ENCODE measurements around the gene E2F8.

DNA sequence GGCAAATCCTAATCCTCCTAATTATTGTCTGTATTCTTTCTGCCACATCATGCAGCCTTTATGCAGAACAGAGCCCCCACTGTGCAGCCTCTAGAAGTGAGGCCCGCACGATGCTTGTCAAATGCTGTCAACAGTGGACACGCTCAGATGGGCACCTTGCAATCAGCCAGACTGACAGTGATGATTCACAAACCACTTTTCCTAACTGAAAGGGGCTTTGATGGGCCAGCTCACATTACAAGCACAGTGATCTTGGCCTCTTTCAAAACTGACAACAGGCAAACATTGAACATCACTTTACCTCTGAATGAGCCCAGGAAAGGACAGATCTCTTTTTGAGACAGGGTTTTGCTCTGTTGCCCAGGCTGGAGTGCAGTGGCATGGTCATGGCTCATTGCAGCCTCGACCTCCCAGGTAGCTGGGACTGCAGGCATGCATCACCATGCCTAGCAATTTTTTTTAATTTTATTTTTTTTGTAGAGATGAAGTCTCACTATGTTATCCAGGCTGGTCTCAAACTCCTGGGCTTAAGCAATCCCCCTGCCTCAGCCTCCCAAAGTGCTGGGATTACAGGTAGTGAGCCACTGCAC is 18.0 kb upstream of the E2F8 start:
- TF ChIP-seq, protein P1, sequence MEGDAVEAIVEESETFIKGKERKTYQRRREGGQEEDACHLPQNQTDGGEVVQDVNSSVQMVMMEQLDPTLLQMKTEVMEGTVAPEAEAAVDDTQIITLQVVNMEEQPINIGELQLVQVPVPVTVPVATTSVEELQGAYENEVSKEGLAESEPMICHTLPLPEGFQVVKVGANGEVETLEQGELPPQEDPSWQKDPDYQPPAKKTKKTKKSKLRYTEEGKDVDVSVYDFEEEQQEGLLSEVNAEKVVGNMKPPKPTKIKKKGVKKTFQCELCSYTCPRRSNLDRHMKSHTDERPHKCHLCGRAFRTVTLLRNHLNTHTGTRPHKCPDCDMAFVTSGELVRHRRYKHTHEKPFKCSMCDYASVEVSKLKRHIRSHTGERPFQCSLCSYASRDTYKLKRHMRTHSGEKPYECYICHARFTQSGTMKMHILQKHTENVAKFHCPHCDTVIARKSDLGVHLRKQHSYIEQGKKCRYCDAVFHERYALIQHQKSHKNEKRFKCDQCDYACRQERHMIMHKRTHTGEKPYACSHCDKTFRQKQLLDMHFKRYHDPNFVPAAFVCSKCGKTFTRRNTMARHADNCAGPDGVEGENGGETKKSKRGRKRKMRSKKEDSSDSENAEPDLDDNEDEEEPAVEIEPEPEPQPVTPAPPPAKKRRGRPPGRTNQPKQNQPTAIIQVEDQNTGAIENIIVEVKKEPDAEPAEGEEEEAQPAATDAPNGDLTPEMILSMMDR (IDR thresholded peaks at IDR 0.05) = no peak
- TF ChIP-seq POLR2A (IDR thresholded peaks at IDR 0.05) = no peak
